Measurements from ENCODE around the gene GPR171. TPM values are rescaled to one million over a fixed set of nuclear protein-coding genes. Genes with fewer than 3 reads are reported as not detected.

GPR171 gene
- not detected in 2 replicates for total RNA-seq

GRCh38 chr3:151203051-151203420, at the start of gene GPR171:
GPR171 (minus strand) TSS chr3:151203216; CDS start chr3:151199386, 3,830 bp downstream.

Small RNA genes lying within 50 kb of the gene (small RNA-seq; reads per million reads assigned to genes)
- gene RNA5SP145, result not detected

Other genes starting within 250 kb of the GPR171 start
- gene CLRN1, start 230.5 kb downstream of the GPR171 start, total RNA-seq, result 0.32 TPM in 1 of 2 replicates, not detected in the other
- 0.85 and 1.3 TPM in 2 replicates for gene MED12L, start 117.6 kb downstream of the GPR171 start, total RNA-seq
- gene P2RY14, start 75.3 kb upstream of the GPR171 start, total RNA-seq, result 0.16 TPM in 1 of 2 replicates, not detected in the other
- gene GPR87, start 113.6 kb upstream of the GPR171 start, total RNA-seq, result 0.16 TPM in 1 of 2 replicates, not detected in the other
- gene P2RY13, start 126.3 kb upstream of the GPR171 start, total RNA-seq, result not detected in 2 replicates
- not detected in 2 replicates for gene P2RY12, start 181.5 kb upstream of the GPR171 start, total RNA-seq